ENCODE measurements around the gene PPP1R1A.
A peak's percentile ranks its signal among the peaks of the same experiment; 100 is the strongest.

Gene PPP1R1A

GRCh38 chr12:54593135-54593534 lies 4.7 kb upstream of the PPP1R1A start:
- H3K27me3 ChIP-seq (replicated peaks in 2 of 5; ENCODE audit: control insufficient read depth in 4 of 5, insufficient read depth in 5 of 5, low read length in 4 of 5): peaks cover 0 to 28% (median 23%) of the 10 kb centered on the region in 5 experiments
- POLR2A ChIA-PET: interaction anchor here (0.6 kb wide), 2 partner anchors 32 to 482 kb away, joined by 3 read pairs; no protein-coding TSS in a partner anchor

DNA sequence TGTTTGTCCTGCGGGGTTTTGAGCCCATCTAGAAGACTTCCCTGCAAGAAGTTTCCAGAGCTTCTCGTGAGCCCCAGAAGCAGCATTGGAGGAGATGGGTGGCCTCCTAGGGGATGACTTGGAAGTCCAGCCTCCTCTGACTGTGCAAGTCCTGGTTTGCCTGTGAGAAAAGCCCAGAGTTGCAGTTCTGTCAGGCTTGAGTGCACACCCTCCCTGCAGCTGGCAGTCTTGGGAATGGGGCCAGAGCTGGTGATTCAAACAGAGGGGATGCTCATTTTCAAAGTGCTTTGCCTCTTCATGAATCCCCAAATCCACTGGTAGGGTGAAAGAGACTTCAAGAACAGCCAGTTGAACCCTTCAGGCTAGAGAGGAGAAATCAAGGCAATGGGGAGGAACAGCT lies 3.9 kb upstream of the PPP1R1A start:
- Histone ChIP-seq H3K4me3 (ENCODE audit: control insufficient read depth in 1 of 7, extremely low read depth in 1 of 7, insufficient read depth in 4 of 7, low read depth in 2 of 7, low read length in 6 of 7) (no peak overlapping the region), H3K4me1 (ENCODE audit: control extremely low read depth in 1 of 4, control insufficient read depth in 4 of 4, insufficient read depth in 4 of 4, low read length in 3 of 4) (peaks cover 0 to 12% (median 6%) of the 10 kb centered on the region in 4 experiments), H3K36me3 (ENCODE audit: control insufficient read depth in 4 of 4, insufficient read depth in 4 of 4, low read length in 3 of 4) (no peaks in the 10 kb centered on the region), H3K27me3 (replicated peaks in 2 of 5; ENCODE audit: control insufficient read depth in 4 of 5, insufficient read depth in 5 of 5, low read length in 4 of 5) (peaks cover 0 to 36% (median 31%) of the 10 kb centered on the region in 5 experiments), H3K9me3 (ENCODE audit: control extremely low read depth in 1 of 5, control insufficient read depth in 4 of 5, insufficient read depth in 2 of 5, low read depth in 1 of 5, low read length in 4 of 5) (no peaks in the 10 kb centered on the region), H3K27ac (ENCODE audit: insufficient read depth in 1 of 2, low read depth in 1 of 2, low read length in 2 of 2, poor library complexity in 1 of 2, severe bottlenecking in 2 of 2) (no peak overlapping the region)
- POLR2A ChIA-PET: no interaction called here
- 100% methylated on average over 2 of the region's 2 CpGs for WGBS (ENCODE audit: insufficient coverage)
- no peak for DNase-seq
- CTCF ChIA-PET: interaction anchor here (0.8 to 2.6 kb wide), 8 partner anchors 10 to 480 kb away, joined by 3 to 17 read pairs (median 4); no protein-coding TSS in a partner anchor

More at GRCh38 chr12:54593135-54593534, 4.7 kb upstream of the PPP1R1A start:
- WGBS (ENCODE audit: insufficient coverage): 50% methylated on average over 1 of the region's 4 CpGs
- Histone ChIP-seq H3K9me3 (ENCODE audit: control extremely low read depth in 1 of 5, control insufficient read depth in 4 of 5, insufficient read depth in 2 of 5, low read depth in 1 of 5, low read length in 4 of 5) (no peaks in the 10 kb centered on the region), H3K27ac (ENCODE audit: insufficient read depth in 1 of 2, low read depth in 1 of 2, low read length in 2 of 2, poor library complexity in 1 of 2, severe bottlenecking in 2 of 2) (no peak overlapping the region), H3K4me1 (ENCODE audit: control extremely low read depth in 1 of 4, control insufficient read depth in 4 of 4, insufficient read depth in 4 of 4, low read length in 3 of 4) (peaks cover 0 to 7% (median 5%) of the 10 kb centered on the region in 4 experiments), H3K36me3 (ENCODE audit: control insufficient read depth in 4 of 4, insufficient read depth in 4 of 4, low read length in 3 of 4) (no peaks in the 10 kb centered on the region), H3K4me3 (ENCODE audit: control insufficient read depth in 1 of 7, extremely low read depth in 1 of 7, insufficient read depth in 4 of 7, low read depth in 2 of 7, low read length in 6 of 7) (no peak overlapping the region)
- DNase-seq: peak in 2 of 3 donors; percentile 28 to 42
- CTCF ChIA-PET: interaction anchor here (0.8 to 2.6 kb wide), 7 partner anchors 9 to 68 kb away, joined by 3 to 17 read pairs (median 7); no protein-coding TSS in a partner anchor

DNA sequence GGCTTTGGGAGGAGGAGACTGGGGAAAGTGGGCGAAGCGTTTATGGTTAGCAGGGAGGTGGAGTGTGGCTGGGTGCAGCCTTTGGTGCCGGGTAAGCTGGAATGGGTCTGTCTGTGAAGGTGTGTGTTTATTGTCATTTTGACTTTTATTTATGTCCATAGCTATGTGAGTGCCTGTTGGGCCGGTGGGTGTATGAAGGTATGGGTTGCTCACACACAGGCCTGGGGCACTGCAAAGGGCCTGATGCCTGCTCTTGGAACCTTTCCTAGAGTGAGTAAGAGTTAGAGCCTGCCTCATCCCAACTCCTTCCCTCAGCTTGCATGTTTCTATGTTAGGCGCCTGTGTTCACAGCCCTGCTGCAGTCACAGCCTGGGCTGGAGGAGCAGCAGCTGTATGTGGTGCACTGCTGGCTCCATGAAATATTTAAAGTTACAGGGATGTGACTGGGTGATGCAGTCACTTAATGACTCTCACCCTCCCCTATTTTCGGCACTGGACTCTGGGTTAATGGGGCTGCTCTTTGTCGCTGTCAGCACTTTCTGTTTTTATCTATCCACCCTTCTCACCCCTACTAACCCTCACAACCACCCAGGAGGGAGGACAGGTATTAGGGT lies 2.6 kb upstream of the PPP1R1A start:
- no peak overlapping the region for H3K4me3 ChIP-seq (ENCODE audit: control insufficient read depth in 1 of 7, extremely low read depth in 1 of 7, insufficient read depth in 4 of 7, low read depth in 2 of 7, low read length in 6 of 7)
- H3K4me1 ChIP-seq (ENCODE audit: control extremely low read depth in 1 of 4, control insufficient read depth in 4 of 4, insufficient read depth in 4 of 4, low read length in 3 of 4): peaks cover 0 to 12% (median 6%) of the 10 kb centered on the region in 4 experiments
- no peaks in the 10 kb centered on the region for H3K9me3 ChIP-seq (ENCODE audit: control extremely low read depth in 1 of 5, control insufficient read depth in 4 of 5, insufficient read depth in 2 of 5, low read depth in 1 of 5, low read length in 4 of 5)
- WGBS (ENCODE audit: insufficient coverage): 89% methylated on average over 5 of the region's 7 CpGs
- ChIA-PET POLR2A (no interaction called here), CTCF (interaction anchor here (2.8 kb wide), 1 partner anchor 11 kb away, joined by 13 read pairs; no protein-coding TSS in a partner anchor)
- no peaks in the 10 kb centered on the region for H3K36me3 ChIP-seq (ENCODE audit: control insufficient read depth in 4 of 4, insufficient read depth in 4 of 4, low read length in 3 of 4)
- H3K27ac ChIP-seq (ENCODE audit: insufficient read depth in 1 of 2, low read depth in 1 of 2, low read length in 2 of 2, poor library complexity in 1 of 2, severe bottlenecking in 2 of 2): no peak overlapping the region
- DNase-seq: no peak
- peaks cover 0 to 41% (median 35%) of the 10 kb centered on the region in 5 experiments for H3K27me3 ChIP-seq (replicated peaks in 2 of 5; ENCODE audit: control insufficient read depth in 4 of 5, insufficient read depth in 5 of 5, low read length in 4 of 5)

GRCh38 chr12:54589964-54590363 lies 1.5 kb upstream of the PPP1R1A start:
- peaks cover 0 to 12% (median 6%) of the 10 kb centered on the region in 4 experiments for H3K4me1 ChIP-seq (ENCODE audit: control extremely low read depth in 1 of 4, control insufficient read depth in 4 of 4, insufficient read depth in 4 of 4, low read length in 3 of 4)
- H3K4me3 ChIP-seq (ENCODE audit: control insufficient read depth in 1 of 7, extremely low read depth in 1 of 7, insufficient read depth in 4 of 7, low read depth in 2 of 7, low read length in 6 of 7): no peak overlapping the region
- no peak overlapping the region for H3K27ac ChIP-seq (ENCODE audit: insufficient read depth in 1 of 2, low read depth in 1 of 2, low read length in 2 of 2, poor library complexity in 1 of 2, severe bottlenecking in 2 of 2)
- 94% methylated on average over 5 of the region's 5 CpGs for WGBS (ENCODE audit: insufficient coverage)
- POLR2A ChIA-PET: no interaction called here
- H3K27me3 ChIP-seq (replicated peaks in 2 of 5; ENCODE audit: control insufficient read depth in 4 of 5, insufficient read depth in 5 of 5, low read length in 4 of 5): peaks cover 0 to 44% (median 40%) of the 10 kb centered on the region in 5 experiments
- H3K9me3 ChIP-seq (ENCODE audit: control extremely low read depth in 1 of 5, control insufficient read depth in 4 of 5, insufficient read depth in 2 of 5, low read depth in 1 of 5, low read length in 4 of 5): no peaks in the 10 kb centered on the region
- no peak for DNase-seq
- CTCF ChIA-PET: interaction anchor here (1.1 to 2.8 kb wide), 2 partner anchors 10 to 16 kb away, joined by 3 to 13 read pairs; no protein-coding TSS in a partner anchor
- H3K36me3 ChIP-seq (ENCODE audit: control insufficient read depth in 4 of 4, insufficient read depth in 4 of 4, low read length in 3 of 4): no peaks in the 10 kb centered on the region

- H3K27me3 ChIP-seq (replicated peaks in 2 of 5; ENCODE audit: control insufficient read depth in 4 of 5, insufficient read depth in 5 of 5, low read length in 4 of 5): peaks cover 0 to 51% (median 40%) of the 10 kb centered on the region in 5 experiments
- 25% methylated on average over 12 of the region's 13 CpGs for WGBS (ENCODE audit: insufficient coverage)
- CTCF ChIA-PET: interaction anchor here (1.1 to 2.9 kb wide), 4 partner anchors 8 to 17 kb away, joined by 3 to 13 read pairs (median 7); no protein-coding TSS in a partner anchor
Observed at GRCh38 chr12:54588890-54589267, 420 bp upstream of the PPP1R1A start.

GRCh38 chr12:54587315-54587873 lies 1.1 kb downstream of the PPP1R1A start:
- CTCF ChIA-PET: interaction anchor here (0.9 to 2.9 kb wide), 6 partner anchors 9 to 71 kb away, joined by 3 to 11 read pairs (median 5); no protein-coding TSS in a partner anchor
- no peaks in the 10 kb centered on the region for H3K36me3 ChIP-seq (ENCODE audit: control insufficient read depth in 4 of 4, insufficient read depth in 4 of 4, low read length in 3 of 4)
- POLR2A ChIA-PET: no interaction called here
- peaks cover 0 to 12% (median 6%) of the 10 kb centered on the region in 4 experiments for H3K4me1 ChIP-seq (ENCODE audit: control extremely low read depth in 1 of 4, control insufficient read depth in 4 of 4, insufficient read depth in 4 of 4, low read length in 3 of 4)
- H3K27ac ChIP-seq (ENCODE audit: insufficient read depth in 1 of 2, low read depth in 1 of 2, low read length in 2 of 2, poor library complexity in 1 of 2, severe bottlenecking in 2 of 2): no peak overlapping the region
- H3K9me3 ChIP-seq (ENCODE audit: control extremely low read depth in 1 of 5, control insufficient read depth in 4 of 5, insufficient read depth in 2 of 5, low read depth in 1 of 5, low read length in 4 of 5): no peaks in the 10 kb centered on the region
- no peak for DNase-seq
- 90% methylated on average over 4 of the region's 5 CpGs for WGBS (ENCODE audit: insufficient coverage)
- H3K4me3 ChIP-seq (ENCODE audit: control insufficient read depth in 1 of 7, extremely low read depth in 1 of 7, insufficient read depth in 4 of 7, low read depth in 2 of 7, low read length in 6 of 7): no peak overlapping the region
- peaks cover 0 to 51% (median 42%) of the 10 kb centered on the region in 5 experiments for H3K27me3 ChIP-seq (replicated peaks in 2 of 5; ENCODE audit: control insufficient read depth in 4 of 5, insufficient read depth in 5 of 5, low read length in 4 of 5)

More at GRCh38 chr12:54588890-54589267, 420 bp upstream of the PPP1R1A start:
- no peaks in the 10 kb centered on the region for H3K36me3 ChIP-seq (ENCODE audit: control insufficient read depth in 4 of 4, insufficient read depth in 4 of 4, low read length in 3 of 4)
- H3K4me1 ChIP-seq (ENCODE audit: control extremely low read depth in 1 of 4, control insufficient read depth in 4 of 4, insufficient read depth in 4 of 4, low read length in 3 of 4): peaks cover 0 to 12% (median 6%) of the 10 kb centered on the region in 4 experiments
- H3K27ac ChIP-seq (ENCODE audit: insufficient read depth in 1 of 2, low read depth in 1 of 2, low read length in 2 of 2, poor library complexity in 1 of 2, severe bottlenecking in 2 of 2): no peak overlapping the region
- POLR2A ChIA-PET: no interaction called here
- no peak for DNase-seq
- H3K4me3 ChIP-seq (ENCODE audit: control insufficient read depth in 1 of 7, extremely low read depth in 1 of 7, insufficient read depth in 4 of 7, low read depth in 2 of 7, low read length in 6 of 7): peak overlapping the region in 5 of 7 experiments; percentile 29 to 72 (median 38)
- H3K9me3 ChIP-seq (ENCODE audit: control extremely low read depth in 1 of 5, control insufficient read depth in 4 of 5, insufficient read depth in 2 of 5, low read depth in 1 of 5, low read length in 4 of 5): no peaks in the 10 kb centered on the region

DNA sequence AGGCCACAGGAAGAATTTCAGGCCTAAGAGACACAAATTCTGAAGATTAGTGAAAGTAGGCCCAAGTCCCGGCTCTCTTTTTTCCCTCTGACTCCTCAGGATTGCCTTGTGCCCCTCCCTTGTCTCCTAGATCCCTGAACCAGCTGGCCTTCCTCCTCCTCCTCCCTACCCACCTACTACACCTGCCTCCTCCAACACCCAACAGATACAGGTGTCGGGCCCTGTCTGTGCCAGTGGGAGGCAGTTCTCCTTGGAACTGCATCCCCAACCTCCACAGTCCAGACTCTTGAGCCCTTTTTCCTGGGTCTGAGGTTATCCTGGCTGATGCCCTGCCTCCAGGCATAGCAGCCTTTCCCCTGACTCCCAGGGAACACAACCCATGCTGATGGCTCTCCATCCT lies 1.8 kb downstream of the PPP1R1A start:
- WGBS (ENCODE audit: insufficient coverage): 100% methylated on average over 1 of the region's 2 CpGs
- H3K4me3 ChIP-seq (ENCODE audit: control insufficient read depth in 1 of 7, extremely low read depth in 1 of 7, insufficient read depth in 4 of 7, low read depth in 2 of 7, low read length in 6 of 7): no peak overlapping the region
- ChIA-PET POLR2A (no interaction called here), CTCF (interaction anchor here (1.1 to 2.9 kb wide), 4 partner anchors 9 to 72 kb away, joined by 3 to 11 read pairs (median 8); no protein-coding TSS in a partner anchor)
- no peak overlapping the region for H3K27ac ChIP-seq (ENCODE audit: insufficient read depth in 1 of 2, low read depth in 1 of 2, low read length in 2 of 2, poor library complexity in 1 of 2, severe bottlenecking in 2 of 2)
- peaks cover 0 to 12% (median 6%) of the 10 kb centered on the region in 4 experiments for H3K4me1 ChIP-seq (ENCODE audit: control extremely low read depth in 1 of 4, control insufficient read depth in 4 of 4, insufficient read depth in 4 of 4, low read length in 3 of 4)
- H3K9me3 ChIP-seq (ENCODE audit: control extremely low read depth in 1 of 5, control insufficient read depth in 4 of 5, insufficient read depth in 2 of 5, low read depth in 1 of 5, low read length in 4 of 5): no peaks in the 10 kb centered on the region
- peaks cover 0 to 51% (median 36%) of the 10 kb centered on the region in 5 experiments for H3K27me3 ChIP-seq (replicated peaks in 2 of 5; ENCODE audit: control insufficient read depth in 4 of 5, insufficient read depth in 5 of 5, low read length in 4 of 5)
- no peak for DNase-seq
- no peaks in the 10 kb centered on the region for H3K36me3 ChIP-seq (ENCODE audit: control insufficient read depth in 4 of 4, insufficient read depth in 4 of 4, low read length in 3 of 4)
